Stomach (tissue), 4 donors: ENCODE results near the gene LCK.

Experiments
- EP300 ChIP-seq: sonication (generic); formaldehyde crosslinking; IDR thresholded peaks from one replicate; pipeline ENCODE4 v1.6.1; 2017; ENCODE audit warnings: antibody characterized with exemption
- TF ChIP-seq, protein P1 (sequence below), 7 experiments: fragments of 450-650 bp in 4 of 7; fragments of 200-600 bp in 3 of 7; sonication (generic) in 3 of 7; IDR thresholded peaks; one replicate each; pipeline ENCODE4 v1.5.1; 2016 to 2019; ENCODE audit warnings: antibody characterized with exemption in 7 of 7, control low read depth in 2 of 7, mild to moderate bottlenecking in 1 of 7

DNA sequence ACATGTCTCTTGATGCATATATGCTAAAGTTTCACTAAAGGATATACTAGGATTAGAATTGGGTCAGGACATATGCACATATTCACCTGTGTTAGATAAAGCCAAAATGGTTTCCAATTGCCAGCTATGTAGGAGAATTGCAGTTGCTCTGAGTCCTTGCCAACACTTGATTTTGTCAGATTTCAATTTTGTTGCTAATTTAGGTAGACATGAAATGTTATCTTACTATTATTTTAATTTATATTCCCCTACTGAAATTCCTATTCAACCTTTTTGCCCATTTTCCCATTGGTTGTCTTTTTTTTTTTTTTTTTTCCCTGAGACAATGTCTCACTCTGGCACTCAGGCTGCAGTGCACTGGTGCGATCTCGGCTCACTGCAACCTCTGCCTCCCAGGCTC is 54.2 kb downstream of the LCK start:
- TF ChIP-seq, protein P1, sequence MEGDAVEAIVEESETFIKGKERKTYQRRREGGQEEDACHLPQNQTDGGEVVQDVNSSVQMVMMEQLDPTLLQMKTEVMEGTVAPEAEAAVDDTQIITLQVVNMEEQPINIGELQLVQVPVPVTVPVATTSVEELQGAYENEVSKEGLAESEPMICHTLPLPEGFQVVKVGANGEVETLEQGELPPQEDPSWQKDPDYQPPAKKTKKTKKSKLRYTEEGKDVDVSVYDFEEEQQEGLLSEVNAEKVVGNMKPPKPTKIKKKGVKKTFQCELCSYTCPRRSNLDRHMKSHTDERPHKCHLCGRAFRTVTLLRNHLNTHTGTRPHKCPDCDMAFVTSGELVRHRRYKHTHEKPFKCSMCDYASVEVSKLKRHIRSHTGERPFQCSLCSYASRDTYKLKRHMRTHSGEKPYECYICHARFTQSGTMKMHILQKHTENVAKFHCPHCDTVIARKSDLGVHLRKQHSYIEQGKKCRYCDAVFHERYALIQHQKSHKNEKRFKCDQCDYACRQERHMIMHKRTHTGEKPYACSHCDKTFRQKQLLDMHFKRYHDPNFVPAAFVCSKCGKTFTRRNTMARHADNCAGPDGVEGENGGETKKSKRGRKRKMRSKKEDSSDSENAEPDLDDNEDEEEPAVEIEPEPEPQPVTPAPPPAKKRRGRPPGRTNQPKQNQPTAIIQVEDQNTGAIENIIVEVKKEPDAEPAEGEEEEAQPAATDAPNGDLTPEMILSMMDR (IDR thresholded peaks at IDR 0.05): no peak
- no peak for TF ChIP-seq EP300
